GM19193 (cell line): Measurements from ENCODE around the gene BMF.

ENCODE experiments used
- POLR2A ChIP-seq: IDR thresholded peaks from 4 replicates; pipeline ENCODE4 v1.6.1; 2011; ENCODE audit not compliant: insufficient read depth, insufficient read length; ENCODE audit errors: extremely low read depth

Gene BMF

DNA sequence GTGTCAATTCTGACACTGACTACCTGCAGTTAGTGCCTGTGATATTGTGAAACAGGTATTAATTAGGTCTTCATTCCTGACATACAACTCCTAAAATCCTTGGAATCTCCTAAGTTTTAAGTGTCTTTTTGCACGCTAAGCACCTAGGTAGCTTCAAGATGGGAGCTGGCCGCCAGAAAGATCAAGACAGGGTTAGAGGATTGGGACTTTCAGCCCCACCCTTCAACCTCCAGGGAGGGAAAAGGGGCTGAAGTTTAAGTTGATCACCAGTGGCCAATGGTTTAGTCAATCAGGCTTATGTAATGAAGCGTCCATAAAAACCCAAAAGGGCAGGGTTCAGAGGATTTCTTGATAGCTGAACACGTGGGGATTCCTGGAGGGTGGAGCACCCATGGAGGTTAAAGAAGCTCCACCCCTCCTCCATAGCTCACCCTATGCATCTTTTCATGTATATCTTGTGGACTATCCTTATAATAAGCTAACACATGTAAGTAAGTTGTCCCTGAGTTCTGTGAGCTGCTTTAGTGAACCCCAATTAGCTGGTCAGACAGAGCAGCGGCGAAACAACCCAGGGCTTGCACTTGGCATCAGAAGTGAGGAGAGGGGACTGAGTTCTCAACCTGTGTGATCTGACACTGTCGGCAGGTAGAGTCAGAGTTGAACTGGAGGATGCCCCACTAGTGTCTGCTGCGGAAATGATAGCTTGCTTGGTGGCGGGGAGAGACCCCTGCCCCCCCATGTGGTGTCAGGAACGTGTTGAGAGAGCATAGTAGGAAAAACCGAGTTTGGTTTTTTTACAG lies 56.9 kb downstream of the BMF start:
- no peak for TF ChIP-seq POLR2A

DNA sequence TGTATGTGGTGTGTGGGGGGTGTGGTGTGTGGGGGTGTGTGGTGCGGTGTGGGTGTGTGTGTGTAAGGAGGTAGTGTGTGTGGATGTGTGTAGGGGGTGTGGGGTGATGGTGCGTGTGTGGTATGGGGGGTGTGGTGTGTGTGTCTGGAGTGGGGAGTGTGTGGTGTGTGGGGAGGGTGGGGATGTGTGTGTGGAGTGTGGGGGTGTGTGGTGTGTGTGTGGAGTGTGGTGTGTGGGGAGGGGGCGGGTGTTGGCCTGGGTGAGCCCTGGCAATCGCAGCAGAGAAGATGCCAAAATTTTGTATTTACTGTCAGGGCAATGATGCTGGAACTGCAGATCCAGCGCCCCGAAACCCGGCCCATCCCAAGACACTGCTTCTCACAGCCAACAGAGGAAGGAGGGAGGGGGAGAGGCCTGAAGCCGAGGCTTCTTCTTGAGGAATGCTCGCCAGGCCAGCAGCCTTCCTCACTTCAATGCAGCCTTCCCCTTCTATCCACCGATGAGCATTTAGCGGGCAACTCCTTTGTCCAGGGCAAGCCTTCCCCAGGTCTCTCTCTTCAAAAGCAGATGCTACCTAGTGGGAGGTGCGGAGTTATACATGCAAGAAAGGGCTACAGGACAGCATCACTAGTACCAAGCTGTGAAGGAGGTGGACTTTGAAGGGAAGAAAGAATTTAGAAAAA lies 57.8 kb downstream of the BMF start:
- no peak for TF ChIP-seq POLR2A

DNA sequence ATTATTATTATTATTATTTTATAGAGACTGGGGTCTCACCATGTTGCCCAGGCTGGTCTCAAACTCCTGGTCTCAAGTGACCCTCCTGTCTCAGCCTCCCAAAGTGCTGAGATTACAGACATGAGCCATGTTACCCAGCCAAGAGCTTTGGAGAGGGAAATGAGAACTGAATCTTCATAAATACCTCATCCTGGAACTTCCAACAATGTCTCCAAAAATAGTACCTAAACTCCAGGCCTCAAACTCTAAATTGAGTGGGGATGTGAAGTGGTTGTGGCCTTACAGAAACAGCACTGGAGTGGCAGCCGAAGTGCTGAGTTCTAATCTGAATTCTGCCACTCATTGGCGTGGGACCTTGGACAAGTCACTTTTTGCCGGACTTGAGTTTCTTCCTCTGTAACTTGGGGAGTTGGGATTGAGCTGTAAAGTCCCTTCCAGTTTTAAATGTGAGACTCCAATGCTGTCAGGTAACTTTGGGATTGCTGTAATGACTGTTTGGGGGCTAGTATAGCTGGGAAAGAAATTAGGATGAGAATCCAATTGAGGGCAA lies 59.7 kb downstream of the BMF start:
- no peak for TF ChIP-seq POLR2A

- TF ChIP-seq POLR2A: no peak
Measured at GRCh38 chr15:40048211-40048792, 60.4 kb downstream of the BMF start.

DNA sequence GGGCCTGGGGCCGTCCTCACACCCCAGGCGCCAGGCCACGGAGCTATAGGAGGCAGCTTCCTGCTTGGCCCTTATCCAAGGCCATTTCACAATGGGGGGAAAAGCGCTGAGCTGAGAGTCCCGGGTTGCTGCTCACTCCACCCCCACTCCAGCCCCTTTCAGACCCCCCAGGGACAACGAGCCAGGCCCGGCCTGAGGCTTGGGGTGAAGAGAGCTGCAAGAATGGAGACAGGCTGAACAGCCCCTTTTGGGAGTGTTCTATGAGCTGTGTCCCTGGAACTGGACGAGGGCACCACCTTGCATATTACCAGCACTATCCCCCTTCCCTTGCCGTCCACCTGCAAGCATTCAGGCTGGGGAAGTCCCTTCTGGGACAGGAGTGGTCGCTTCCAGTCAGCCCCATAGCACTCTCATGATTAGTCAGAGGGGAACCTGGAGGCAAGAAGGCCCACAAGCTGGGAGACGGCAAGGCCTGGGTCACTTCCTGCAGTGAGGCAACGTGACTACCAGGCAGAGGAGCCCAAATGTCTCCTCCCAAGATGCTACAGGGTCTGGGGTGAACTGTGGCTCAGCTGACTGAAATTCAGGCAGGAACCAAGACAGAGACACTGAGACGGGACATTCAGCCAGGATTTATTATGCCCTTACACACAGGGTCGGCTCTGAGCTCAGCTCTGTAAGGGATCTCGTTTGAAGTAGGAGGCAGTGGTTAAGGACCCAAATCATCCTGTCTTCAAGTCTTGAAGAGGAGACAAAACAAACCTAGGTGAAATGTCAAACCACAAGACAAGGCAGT lies 61.1 kb downstream of the BMF start:
- no peak for TF ChIP-seq POLR2A

- TF ChIP-seq POLR2A: no peak
Measured at GRCh38 chr15:40046721-40047414, 61.8 kb downstream of the BMF start.

DNA sequence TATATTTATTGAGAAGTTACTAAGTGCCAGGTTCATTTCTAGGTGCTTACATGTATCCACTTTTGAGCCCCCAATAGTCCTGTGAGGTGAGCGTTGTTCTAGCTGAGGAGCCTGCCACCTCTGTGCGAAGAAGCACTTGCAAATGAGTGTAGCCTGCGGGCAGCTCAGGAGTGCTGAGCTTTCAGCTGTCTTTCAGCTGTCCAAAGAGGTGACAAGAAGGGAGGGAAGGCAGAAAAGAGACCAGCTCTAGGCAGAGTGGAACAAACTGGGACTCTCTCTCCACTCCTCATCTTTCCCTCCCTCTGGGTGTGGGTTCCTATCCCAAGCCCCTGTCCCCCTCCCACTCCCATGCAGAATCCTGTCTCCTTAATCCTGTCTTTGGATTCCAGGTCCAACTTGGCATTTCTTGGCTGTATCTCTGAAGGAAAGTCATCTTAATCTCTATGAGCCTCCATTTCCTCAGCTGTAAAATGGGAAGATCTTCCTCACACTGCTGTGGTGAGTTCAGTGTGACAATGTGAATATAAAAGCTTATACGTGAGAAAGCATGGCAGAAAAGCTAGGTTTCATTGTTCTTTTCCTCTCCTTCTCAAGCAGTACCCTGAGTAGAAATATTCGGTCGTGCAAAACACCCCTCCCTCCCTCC lies 63.0 kb downstream of the BMF start:
- TF ChIP-seq POLR2A: no peak

- TF ChIP-seq POLR2A: no peak
Measured at GRCh38 chr15:40044717-40045571, 63.7 kb downstream of the BMF start.

DNA sequence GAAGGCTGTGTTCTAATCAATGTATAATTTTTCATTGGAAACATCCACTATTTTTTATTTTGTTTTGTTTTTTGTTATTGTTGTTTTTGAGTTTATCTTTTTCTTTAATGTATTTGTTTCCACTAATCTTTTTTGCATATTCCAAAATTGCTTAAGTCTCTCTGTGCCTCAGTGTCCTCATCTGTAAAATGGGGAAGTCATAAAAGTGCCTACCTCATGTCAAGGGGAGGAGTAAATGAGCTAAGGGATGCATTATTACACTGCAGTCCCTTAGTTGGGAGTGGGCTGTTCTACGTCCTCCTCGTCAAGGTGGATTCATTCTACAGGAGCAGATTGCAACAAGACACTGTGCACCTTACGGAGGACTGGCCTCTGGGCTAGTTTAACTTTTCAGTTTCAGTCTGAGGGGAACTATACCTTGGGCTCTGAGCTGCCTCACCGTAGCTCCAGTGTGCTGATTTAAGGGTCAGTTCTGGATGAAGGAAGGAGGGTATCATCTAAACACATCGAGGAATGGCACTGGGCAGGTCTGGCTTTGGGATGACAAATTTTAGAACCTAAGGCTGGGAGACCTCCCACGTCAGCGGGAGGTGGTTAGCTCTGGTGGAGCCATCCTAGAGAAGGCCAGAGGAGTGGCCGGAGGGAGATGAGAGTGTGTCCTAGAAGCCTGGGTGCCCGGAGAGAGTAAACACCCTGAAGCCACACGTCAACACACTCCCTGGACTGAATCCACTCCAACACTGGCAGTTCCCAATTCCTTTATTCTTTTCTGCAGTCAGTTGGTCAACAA lies 64.6 kb downstream of the BMF start:
- no peak for TF ChIP-seq POLR2A

GRCh38 chr15:40042791-40043320 lies 65.8 kb downstream of the BMF start:
- TF ChIP-seq POLR2A: no peak

GRCh38 chr15:40040770-40041169 lies 67.9 kb downstream of the BMF start:
- TF ChIP-seq POLR2A: no peak

DNA sequence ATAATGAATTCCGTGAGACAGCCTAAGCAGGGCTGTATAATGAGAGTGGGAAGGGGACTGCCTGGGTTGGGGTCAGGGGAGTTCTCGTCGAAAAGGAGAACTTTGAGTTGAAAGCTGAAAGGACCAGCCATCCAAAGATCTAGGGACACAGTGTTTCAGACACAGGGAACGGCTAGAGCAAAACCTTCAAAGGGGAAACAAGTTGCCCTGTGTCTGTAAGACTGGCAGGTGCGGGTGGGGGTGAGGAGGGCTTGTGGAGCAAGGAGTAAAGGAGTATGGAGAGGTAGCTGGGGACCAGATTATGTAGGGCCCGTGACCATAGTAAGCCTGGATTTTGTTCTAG lies 68.4 kb downstream of the BMF start:
- TF ChIP-seq POLR2A: no peak
